ENCODE measurements around the gene RGS12. TPM values are rescaled to one million over a fixed set of nuclear protein-coding genes. Genes with fewer than 3 reads are reported as not detected.

RGS12 gene
- total RNA-seq, 1 experiment from 2014 or later = 53.9 TPM

DNA sequence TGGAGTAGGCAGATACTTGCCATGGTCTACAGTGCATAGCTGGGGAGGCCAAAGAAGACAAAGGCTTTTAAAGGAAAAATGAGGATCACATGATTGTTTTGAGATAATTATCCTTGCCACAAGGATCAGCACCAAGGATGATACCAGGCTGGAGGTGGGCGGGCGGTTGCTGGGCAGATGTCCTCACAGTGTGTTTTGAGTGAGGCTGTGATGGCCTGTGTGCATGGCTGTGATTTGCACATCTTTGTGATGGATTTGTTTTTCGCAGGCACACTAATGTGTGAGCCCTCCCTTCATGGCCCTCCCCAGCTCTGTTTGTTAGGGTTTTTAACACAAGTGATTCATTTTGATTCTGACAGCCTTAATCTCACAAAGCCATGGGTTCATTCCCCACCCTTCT, 46.8 kb downstream of the RGS12 start:
- Histone ChIP-seq H3K36me3 (ENCODE audit: insufficient read depth, low read length, poor library complexity, severe bottlenecking) (peaks cover 5% of the 10 kb centered on the region), H3K4me1 (ENCODE audit: insufficient read depth, low read length, poor library complexity, severe bottlenecking) (peaks cover 64% of the 10 kb centered on the region), H3K9me3 (ENCODE audit: low read depth, low read length, poor library complexity, severe bottlenecking) (no peaks in the 10 kb centered on the region), H3K4me3 (ENCODE audit: low read depth, low read length, poor library complexity, severe bottlenecking) (no peak overlapping the region), H3K27me3 (replicated peaks; ENCODE audit: insufficient read depth, low read depth, low read length, poor library complexity) (no peaks in the 10 kb centered on the region), H3K27ac (ENCODE audit: low read depth, low read length, poor library complexity, severe bottlenecking) (peak overlapping the region; percentile 63)
- no TSS peak for BruUV-seq (replicated peaks)
- DNase-seq (ENCODE audit: low spot score) = no peak
- ChIA-PET CTCF (no interaction called here), POLR2A (ENCODE audit: low non-redundant PET) (no interaction called here)
- intact Hi-C loops (cut with micrococcal nuclease; ENCODE audit: unreplicated experiment) = loop anchor here (2.0 kb wide), 1 partner anchor 17 kb away; no protein-coding TSS in a partner anchor
- TF ChIP-seq EZH2 (IDR thresholded peaks at IDR 0.05; ENCODE audit: borderline replicate concordance, low read depth, low read length, poor library complexity, severe bottlenecking) = no peak
- TF ChIP-seq, protein P1, sequence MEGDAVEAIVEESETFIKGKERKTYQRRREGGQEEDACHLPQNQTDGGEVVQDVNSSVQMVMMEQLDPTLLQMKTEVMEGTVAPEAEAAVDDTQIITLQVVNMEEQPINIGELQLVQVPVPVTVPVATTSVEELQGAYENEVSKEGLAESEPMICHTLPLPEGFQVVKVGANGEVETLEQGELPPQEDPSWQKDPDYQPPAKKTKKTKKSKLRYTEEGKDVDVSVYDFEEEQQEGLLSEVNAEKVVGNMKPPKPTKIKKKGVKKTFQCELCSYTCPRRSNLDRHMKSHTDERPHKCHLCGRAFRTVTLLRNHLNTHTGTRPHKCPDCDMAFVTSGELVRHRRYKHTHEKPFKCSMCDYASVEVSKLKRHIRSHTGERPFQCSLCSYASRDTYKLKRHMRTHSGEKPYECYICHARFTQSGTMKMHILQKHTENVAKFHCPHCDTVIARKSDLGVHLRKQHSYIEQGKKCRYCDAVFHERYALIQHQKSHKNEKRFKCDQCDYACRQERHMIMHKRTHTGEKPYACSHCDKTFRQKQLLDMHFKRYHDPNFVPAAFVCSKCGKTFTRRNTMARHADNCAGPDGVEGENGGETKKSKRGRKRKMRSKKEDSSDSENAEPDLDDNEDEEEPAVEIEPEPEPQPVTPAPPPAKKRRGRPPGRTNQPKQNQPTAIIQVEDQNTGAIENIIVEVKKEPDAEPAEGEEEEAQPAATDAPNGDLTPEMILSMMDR (conservative IDR thresholded peaks at IDR 0.05; ENCODE audit: low read depth, low read length) = no peak

GRCh38 chr4:3340038-3340699, 47.3 kb downstream of the RGS12 start:
- BruUV-seq (replicated peaks) = no TSS peak
- Histone ChIP-seq H3K27ac (ENCODE audit: low read depth, low read length, poor library complexity, severe bottlenecking) (peak overlapping the region; percentile 63), H3K4me1 (ENCODE audit: insufficient read depth, low read length, poor library complexity, severe bottlenecking) (peaks cover 64% of the 10 kb centered on the region), H3K36me3 (ENCODE audit: insufficient read depth, low read length, poor library complexity, severe bottlenecking) (peaks cover 5% of the 10 kb centered on the region), H3K4me3 (ENCODE audit: low read depth, low read length, poor library complexity, severe bottlenecking) (no peak overlapping the region), H3K9me3 (ENCODE audit: low read depth, low read length, poor library complexity, severe bottlenecking) (no peaks in the 10 kb centered on the region), H3K27me3 (replicated peaks; ENCODE audit: insufficient read depth, low read depth, low read length, poor library complexity) (no peaks in the 10 kb centered on the region)
- ChIA-PET CTCF (no interaction called here), POLR2A (ENCODE audit: low non-redundant PET) (no interaction called here)
- TF ChIP-seq, protein P1 (conservative IDR thresholded peaks at IDR 0.05; ENCODE audit: low read depth, low read length) = no peak
- no peak for TF ChIP-seq EZH2 (IDR thresholded peaks at IDR 0.05; ENCODE audit: borderline replicate concordance, low read depth, low read length, poor library complexity, severe bottlenecking)
- no peak for DNase-seq (ENCODE audit: low spot score)
- intact Hi-C loops (cut with micrococcal nuclease; ENCODE audit: unreplicated experiment) = no loop called here

DNA sequence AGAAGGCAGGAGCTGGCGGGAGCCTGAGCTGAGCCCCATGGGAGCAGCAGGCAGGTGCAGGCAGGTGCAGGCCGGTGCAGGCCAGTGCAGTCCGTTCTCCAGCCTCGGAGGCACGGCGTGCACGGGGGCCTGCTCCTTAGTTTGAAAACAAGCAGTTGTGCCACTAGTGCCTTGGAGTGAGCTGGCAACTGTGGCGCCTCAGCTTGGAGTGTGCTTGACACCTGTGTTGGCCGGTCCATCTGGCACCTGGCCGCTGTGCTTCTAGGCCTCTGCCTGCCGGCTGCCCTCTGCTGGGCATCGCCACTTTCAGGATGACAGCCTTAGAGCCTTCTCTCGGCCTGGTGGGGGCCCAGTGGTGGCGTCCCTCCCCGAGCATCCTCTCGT, 47.9 kb downstream of the RGS12 start:
- DNase-seq (ENCODE audit: low spot score) = no peak
- TF ChIP-seq EZH2 (IDR thresholded peaks at IDR 0.05; ENCODE audit: borderline replicate concordance, low read depth, low read length, poor library complexity, severe bottlenecking) = no peak
- TF ChIP-seq, protein P1 (conservative IDR thresholded peaks at IDR 0.05; ENCODE audit: low read depth, low read length) = no peak
- POLR2A ChIA-PET (ENCODE audit: low non-redundant PET) = no interaction called here
- Histone ChIP-seq H3K36me3 (ENCODE audit: insufficient read depth, low read length, poor library complexity, severe bottlenecking) (peaks cover 5% of the 10 kb centered on the region), H3K4me3 (ENCODE audit: low read depth, low read length, poor library complexity, severe bottlenecking) (no peak overlapping the region), H3K27ac (ENCODE audit: low read depth, low read length, poor library complexity, severe bottlenecking) (peak overlapping the region; percentile 63), H3K9me3 (ENCODE audit: low read depth, low read length, poor library complexity, severe bottlenecking) (no peaks in the 10 kb centered on the region), H3K4me1 (ENCODE audit: insufficient read depth, low read length, poor library complexity, severe bottlenecking) (peaks cover 67% of the 10 kb centered on the region), H3K27me3 (replicated peaks; ENCODE audit: insufficient read depth, low read depth, low read length, poor library complexity) (no peaks in the 10 kb centered on the region)
- CTCF ChIA-PET = no interaction called here
- intact Hi-C loops (cut with micrococcal nuclease; ENCODE audit: unreplicated experiment) = no loop called here
- BruUV-seq (replicated peaks) = no TSS peak

All from A673 (cell line).